Activated CD4-positive, alpha-beta T cell treated with anti-CD3 and anti-CD28 coated beads, Interleukin-2, amount 10 ng/mL, durations not matched to agents 24 days and 14 days (primary cell): ENCODE measurements around the gene PUS3. TPM values are rescaled to one million over a fixed set of nuclear protein-coding genes. Genes with fewer than 3 reads are reported as not detected.
"Not testable (repeated sequence)": the region's sequence is repeated elsewhere in the genome, so short reads cannot be mapped to it uniquely, and the experiment has no call there.

Source experiments
- DNase-seq: peaks from one replicate; pipeline ENCODE4 v3.0.0; 2022
- H3K27ac Mint-ChIP-seq: one replicate; pipeline ENCODE4 v1.8.0; 2022; ENCODE audit warnings: mild to moderate bottlenecking, mixed read lengths
- H3K27me3 Mint-ChIP-seq: one replicate; pipeline ENCODE4 v1.8.0; 2022; ENCODE audit warnings: mixed read lengths
- H3K36me3 Mint-ChIP-seq: one replicate; pipeline ENCODE4 v1.8.0; 2022; ENCODE audit warnings: low read depth, mild to moderate bottlenecking, mixed read lengths
- H3K4me1 Mint-ChIP-seq: one replicate; pipeline ENCODE4 v1.8.0; 2021; ENCODE audit warnings: mixed read lengths
- H3K4me3 Mint-ChIP-seq: one replicate; pipeline ENCODE4 v1.8.0; 2022; ENCODE audit warnings: mild to moderate bottlenecking, moderate library complexity, mixed read lengths
- H3K9me3 Mint-ChIP-seq: one replicate; pipeline ENCODE4 v1.8.0; 2021; ENCODE audit warnings: mixed read lengths
- intact Hi-C: fragments of 100-400 bp; cut with micrococcal nuclease; formaldehyde crosslinking; loops from one replicate; pipeline ENCODE4 v1.15.1; 2023
- total RNA-seq: library from RNA; stranded (reverse); gene quantifications from 2 replicates; pipeline ENCODE4 v1.2.3, GENCODE V29; 2022

Gene PUS3
- total RNA-seq, 1 donor from 2014 or later = 18.0 TPM

DNA sequence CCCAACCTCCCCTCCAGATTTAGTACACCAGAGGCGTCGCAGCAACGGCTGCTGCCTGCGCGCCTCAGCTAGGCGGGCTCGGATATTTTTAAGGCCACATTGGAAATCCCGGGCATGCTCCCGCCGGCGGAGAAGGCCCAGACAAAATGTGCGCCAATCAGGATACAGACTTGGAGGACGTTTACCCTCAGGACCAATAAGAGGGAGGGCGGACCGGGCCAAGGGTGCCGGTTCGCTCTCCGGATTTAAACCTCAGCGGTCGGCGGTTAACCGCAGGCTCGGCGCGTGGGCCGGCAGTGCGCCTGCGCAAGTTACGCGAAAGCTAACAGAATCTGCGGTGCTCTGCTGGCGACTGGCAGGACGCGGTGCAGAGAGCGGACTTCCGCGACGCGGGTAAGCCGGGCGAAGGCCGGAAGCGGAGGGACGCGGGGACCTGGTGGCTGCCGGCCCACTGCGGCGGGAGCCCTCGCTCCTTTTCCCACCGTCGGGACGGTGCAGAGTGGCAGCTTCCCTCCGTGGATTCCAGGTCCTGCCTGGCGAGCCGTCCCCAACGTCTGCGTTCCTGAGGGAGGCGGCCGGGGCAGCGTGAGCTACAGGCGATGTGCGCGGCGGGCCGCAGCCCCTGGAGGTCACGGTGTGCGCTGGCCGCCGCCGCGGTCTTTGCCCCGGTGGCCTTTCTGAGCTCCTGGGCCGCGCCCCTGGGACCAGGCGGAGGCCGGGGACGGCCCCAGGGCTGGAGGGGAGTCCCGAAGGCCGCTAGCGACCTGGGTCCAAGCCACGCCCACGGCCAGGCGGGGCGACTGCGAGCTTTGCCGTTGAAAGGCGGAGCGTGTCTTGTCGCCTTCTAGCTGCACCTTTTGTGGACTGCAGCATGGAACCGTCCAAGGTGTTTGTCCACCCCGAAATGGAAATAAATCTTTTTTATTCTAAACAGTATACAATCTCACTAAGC is 15.4 kb downstream of the PUS3 start, which contains the start of gene HYLS1:
TSS of gene HYLS1 (plus strand) at position 296 of the 952 bp plus-strand sequence. CDS start 11,701 bp downstream, outside the sequence.
- intact Hi-C loops = loop anchor here (1.0 to 10.0 kb wide), 9 partner anchors 16 to 933 kb away; partner anchors contain the start of genes CCDC15, EI24, FAM118B and FOXRED1

GRCh38 chr11:125886997-125887372 is 16.0 kb downstream of the PUS3 start:
- Mint-ChIP-seq H3K4me1 (peaks cover 32% of the 10 kb centered on the region), H3K9me3 (no peaks in the 10 kb centered on the region), H3K4me3 (peak overlapping the region; percentile 89), H3K27me3 (peaks cover 4% of the 10 kb centered on the region), H3K36me3 (peaks cover 6% of the 10 kb centered on the region), H3K27ac (peak overlapping the region; percentile 97)
- DNase-seq = peak; percentile 87
- intact Hi-C loops = loop anchor here (1.0 to 10.0 kb wide), 8 partner anchors 16 to 932 kb away; partner anchors contain the start of genes CCDC15, EI24, FAM118B and PUS3

More for the DNA sequence above, 15.4 kb downstream of the PUS3 start, which contains the start of gene HYLS1:
- Mint-ChIP-seq H3K4me3 (peak within 1 kb of the TSS; percentile 89), H3K36me3 (peaks cover 9% of the 10 kb centered on the region), H3K4me1 (peaks cover 34% of the 10 kb centered on the region), H3K27ac (peak within 1 kb of the TSS; percentile 97), H3K27me3 (peaks cover 4% of the 10 kb centered on the region), H3K9me3 (no peaks in the 10 kb centered on the region)
- DNase-seq = peak; percentile 100

DNA sequence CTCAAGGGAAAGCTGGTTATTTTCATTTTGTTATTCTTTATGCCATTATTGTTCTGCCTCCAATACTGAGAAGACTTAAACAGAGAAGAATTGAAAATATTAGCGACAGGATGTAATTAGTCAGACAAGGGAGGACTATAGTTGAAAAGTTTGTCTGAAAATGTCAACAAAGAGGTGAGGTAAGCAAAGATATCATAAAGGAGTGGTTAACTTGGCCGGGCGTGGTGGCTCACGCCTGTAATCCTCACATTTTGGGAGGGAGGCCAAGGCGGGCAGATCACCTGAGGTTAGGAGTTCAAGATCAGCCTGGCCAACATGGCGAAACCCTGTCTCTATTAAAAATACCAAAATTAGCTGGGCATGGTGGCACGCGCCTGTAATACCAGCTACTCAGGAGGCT is 19.6 kb downstream of the PUS3 start:
- no peak overlapping the region for H3K27ac Mint-ChIP-seq
- no peaks in the 10 kb centered on the region for H3K9me3 Mint-ChIP-seq
- peaks cover 19% of the 10 kb centered on the region for H3K4me1 Mint-ChIP-seq
- H3K4me3 Mint-ChIP-seq = no peak overlapping the region
- no peak for DNase-seq
- H3K36me3 Mint-ChIP-seq = peaks cover 3% of the 10 kb centered on the region
- intact Hi-C loops = loop anchor here (10.0 kb wide), 1 partner anchor 929 kb away; the partner anchor contains the start of gene CCDC15
- H3K27me3 Mint-ChIP-seq = peaks cover 27% of the 10 kb centered on the region

DNA sequence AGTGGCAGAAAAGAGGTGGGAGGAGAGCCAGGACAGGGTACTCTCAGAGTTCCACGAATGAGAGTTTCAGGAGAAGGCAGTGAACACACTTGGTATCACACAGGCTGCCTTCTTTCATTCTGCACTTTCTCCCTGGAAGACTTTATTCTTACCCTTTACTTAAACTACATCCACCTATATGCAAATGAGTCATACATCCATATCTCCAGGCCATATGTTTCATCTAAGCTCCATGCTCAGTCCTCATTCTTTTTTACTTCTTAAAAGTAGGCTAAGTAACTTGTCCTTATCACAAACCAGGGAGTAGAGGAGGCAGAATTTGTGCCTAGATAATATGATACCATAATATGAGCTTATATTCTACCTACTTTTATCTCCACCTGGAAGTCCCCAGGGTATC is 21.7 kb downstream of the PUS3 start:
- Mint-ChIP-seq H3K27ac (no peak overlapping the region), H3K4me3 (no peak overlapping the region), H3K9me3 (no peaks in the 10 kb centered on the region), H3K4me1 (peaks cover 4% of the 10 kb centered on the region), H3K36me3 (no peaks in the 10 kb centered on the region), H3K27me3 (peaks cover 27% of the 10 kb centered on the region)
- DNase-seq = no peak
- intact Hi-C loops = loop anchor here (10.0 kb wide), 1 partner anchor 926 kb away; the partner anchor contains the start of gene CCDC15

DNA sequence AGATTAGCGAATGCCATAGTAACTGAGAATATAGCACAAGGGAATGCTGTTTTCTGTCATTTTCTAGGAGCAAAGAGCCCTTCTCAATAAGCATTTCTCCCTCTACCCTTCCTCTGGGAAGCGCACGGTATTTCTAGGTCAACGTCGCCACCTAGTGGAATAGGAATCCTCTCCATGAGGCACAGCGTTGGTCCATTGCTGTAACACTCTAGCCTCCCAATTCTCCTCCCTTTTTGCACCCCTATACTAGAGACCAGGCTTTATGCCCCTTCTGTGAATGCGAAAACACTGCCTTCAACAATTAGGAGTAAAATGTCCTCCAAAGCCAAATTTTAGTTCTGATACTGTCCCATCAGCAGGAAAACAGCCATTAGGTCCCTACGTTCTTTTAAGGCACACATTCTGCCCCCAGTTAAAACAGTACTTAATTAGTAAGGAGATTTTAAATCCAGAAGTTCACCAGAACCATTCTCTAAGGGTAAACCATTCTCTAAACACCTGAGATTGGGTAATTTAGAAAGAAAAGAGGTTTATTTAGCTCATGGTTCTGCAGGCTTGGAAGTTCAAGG is 28.4 kb downstream of the PUS3 start:
- intact Hi-C loops = loop anchor here (2.0 to 5.0 kb wide), 3 partner anchors 152 to 452 kb away; no protein-coding TSS in a partner anchor
- no peaks in the 10 kb centered on the region for H3K4me1 Mint-ChIP-seq
- no peak overlapping the region for H3K4me3 Mint-ChIP-seq
- H3K36me3 Mint-ChIP-seq = no peaks in the 10 kb centered on the region
- DNase-seq = peak; percentile 85
- H3K27ac Mint-ChIP-seq = no peak overlapping the region
- no peaks in the 10 kb centered on the region for H3K9me3 Mint-ChIP-seq
- H3K27me3 Mint-ChIP-seq = peaks cover 26% of the 10 kb centered on the region

DNA sequence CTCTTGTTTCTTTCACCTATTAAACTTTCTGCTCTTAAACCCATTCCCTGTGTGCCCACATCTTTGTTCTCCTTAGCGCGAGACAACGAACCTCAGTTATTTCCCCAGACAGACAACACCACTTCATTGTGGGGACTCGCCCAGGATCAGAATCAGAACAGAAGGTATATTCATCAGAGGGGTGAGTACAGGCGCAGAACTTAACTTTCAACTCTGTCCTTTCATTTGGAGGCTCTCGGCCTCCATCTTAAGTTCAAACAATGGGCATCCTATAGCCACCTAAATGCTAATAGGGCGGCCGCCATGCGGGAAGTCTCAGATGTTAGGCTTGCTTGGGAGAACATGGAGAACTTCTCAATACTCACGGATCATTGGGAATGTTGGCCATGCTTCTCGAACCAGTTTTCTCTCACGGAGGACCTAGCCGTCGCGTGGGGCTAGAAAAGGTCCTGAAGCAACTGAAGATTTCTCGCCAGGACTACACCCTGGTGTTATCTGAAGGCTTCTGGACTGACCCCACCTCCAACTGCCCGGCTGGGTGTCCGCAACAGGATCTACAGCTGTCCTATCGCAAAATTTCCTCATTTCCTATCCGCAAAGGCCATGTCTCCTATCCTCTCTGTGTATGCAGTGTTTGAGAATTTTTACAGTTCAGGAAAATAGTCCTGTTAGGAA is 29.0 kb downstream of the PUS3 start:
- H3K36me3 Mint-ChIP-seq = no peaks in the 10 kb centered on the region
- no peaks in the 10 kb centered on the region for H3K9me3 Mint-ChIP-seq
- DNase-seq = no peak
- H3K27ac Mint-ChIP-seq = no peak overlapping the region
- no peak overlapping the region for H3K4me3 Mint-ChIP-seq
- intact Hi-C loops = loop anchor here (2.0 to 5.0 kb wide), 3 partner anchors 152 to 452 kb away; no protein-coding TSS in a partner anchor
- no peaks in the 10 kb centered on the region for H3K4me1 Mint-ChIP-seq
- H3K27me3 Mint-ChIP-seq = peaks cover 27% of the 10 kb centered on the region

GRCh38 chr11:125872138-125872491 is 30.9 kb downstream of the PUS3 start:
- no peak overlapping the region for H3K27ac Mint-ChIP-seq
- intact Hi-C loops = loop anchor here (5.0 kb wide), 2 partner anchors 150 to 450 kb away; no protein-coding TSS in a partner anchor
- H3K36me3 Mint-ChIP-seq = no peaks in the 10 kb centered on the region
- H3K27me3 Mint-ChIP-seq = peaks cover 21% of the 10 kb centered on the region
- H3K4me1 Mint-ChIP-seq = no peaks in the 10 kb centered on the region
- DNase-seq = no peak
- H3K9me3 Mint-ChIP-seq = no peaks in the 10 kb centered on the region
- no peak overlapping the region for H3K4me3 Mint-ChIP-seq

- Mint-ChIP-seq H3K4me3 (no peak overlapping the region), H3K9me3 (no peaks in the 10 kb centered on the region), H3K27me3 (peaks cover 21% of the 10 kb centered on the region), H3K36me3 (no peaks in the 10 kb centered on the region), H3K4me1 (no peaks in the 10 kb centered on the region), H3K27ac (no peak overlapping the region)
- intact Hi-C loops = loop anchor here (5.0 kb wide), 2 partner anchors 149 to 449 kb away; no protein-coding TSS in a partner anchor
- DNase-seq = peak; percentile 78
Measured at GRCh38 chr11:125871391-125872137, 31.4 kb downstream of the PUS3 start.

DNA sequence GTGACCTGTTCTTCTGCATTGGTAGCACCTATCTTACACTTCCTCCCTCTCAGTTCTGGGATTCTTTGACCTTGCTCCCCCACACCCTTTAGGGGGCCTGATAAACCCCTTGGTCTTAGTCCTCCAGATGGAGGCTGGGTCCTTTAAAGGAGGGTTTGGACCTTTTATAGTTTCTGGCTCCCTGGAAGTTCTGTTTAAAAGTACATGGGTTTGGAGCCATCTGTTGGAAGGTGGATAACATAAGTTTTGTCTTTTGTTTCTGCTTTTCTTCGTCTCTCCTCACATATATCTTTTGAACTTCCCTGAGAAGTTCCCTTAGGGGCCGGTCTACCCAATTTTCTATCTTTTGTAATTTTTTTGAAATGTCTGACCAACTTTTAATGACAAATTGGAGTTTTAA is 33.5 kb downstream of the PUS3 start:
- H3K9me3 Mint-ChIP-seq = peaks cover 3% of the 10 kb centered on the region
- intact Hi-C loops = no loop called here
- H3K4me3 Mint-ChIP-seq = no peak overlapping the region
- H3K36me3 Mint-ChIP-seq = no peaks in the 10 kb centered on the region
- no peak overlapping the region for H3K27ac Mint-ChIP-seq
- H3K4me1 Mint-ChIP-seq = no peaks in the 10 kb centered on the region
- DNase-seq = no peak
- H3K27me3 Mint-ChIP-seq = peaks cover 12% of the 10 kb centered on the region

DNA sequence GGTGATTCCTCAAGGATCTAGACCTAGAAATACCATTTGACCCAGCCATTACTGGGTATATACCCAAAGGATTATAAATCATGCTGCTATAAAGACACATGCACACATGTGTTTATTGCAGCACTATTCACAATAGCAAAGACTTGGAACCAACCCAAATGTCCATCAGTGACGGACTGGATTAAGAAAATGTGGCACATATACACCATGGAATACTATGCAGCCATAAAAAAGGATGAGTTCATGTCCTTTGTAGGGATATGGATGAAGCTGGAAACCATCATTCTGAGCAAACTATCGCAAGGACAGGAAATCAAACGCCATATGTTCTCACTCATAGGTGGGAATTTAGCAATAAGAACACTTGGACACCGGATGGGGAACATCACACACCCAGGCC is 37.7 kb downstream of the PUS3 start:
- DNase-seq, H3K27ac Mint-ChIP-seq, intact Hi-C loops, H3K27me3 Mint-ChIP-seq, H3K36me3 Mint-ChIP-seq, H3K4me1 Mint-ChIP-seq, H3K9me3 Mint-ChIP-seq, H3K4me3 Mint-ChIP-seq: not testable (repeated sequence)

GRCh38 chr11:125862786-125863185 is 40.2 kb downstream of the PUS3 start:
- H3K36me3 Mint-ChIP-seq, H3K27ac Mint-ChIP-seq, H3K4me3 Mint-ChIP-seq, H3K9me3 Mint-ChIP-seq, DNase-seq, H3K27me3 Mint-ChIP-seq, intact Hi-C loops, H3K4me1 Mint-ChIP-seq: not testable (repeated sequence)

DNA sequence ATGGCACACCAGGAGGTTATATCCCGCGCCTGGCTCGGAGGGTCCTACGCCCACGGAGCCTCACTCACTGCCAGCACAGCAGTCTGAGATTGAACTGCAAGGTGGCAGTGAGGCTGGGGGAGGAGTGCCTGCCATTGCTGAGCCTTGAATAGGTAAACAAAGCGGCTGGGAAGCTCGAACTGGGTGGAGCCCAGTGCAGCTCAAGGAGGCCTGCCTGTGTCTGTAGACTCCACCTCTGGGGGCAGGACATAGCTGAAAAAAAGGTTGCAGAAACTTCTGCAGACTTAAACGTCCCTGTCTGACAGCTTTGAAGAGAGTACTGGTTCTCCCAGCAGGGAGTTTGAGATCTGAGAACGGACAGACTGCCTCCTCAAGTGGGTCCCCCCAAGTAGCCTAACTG is 45.3 kb downstream of the PUS3 start:
- DNase-seq, H3K36me3 Mint-ChIP-seq, H3K4me3 Mint-ChIP-seq, H3K27me3 Mint-ChIP-seq, intact Hi-C loops, H3K27ac Mint-ChIP-seq, H3K9me3 Mint-ChIP-seq, H3K4me1 Mint-ChIP-seq: not testable (repeated sequence)

GRCh38 chr11:125846188-125846587 is 56.8 kb downstream of the PUS3 start:
- Mint-ChIP-seq H3K27me3 (no peaks in the 10 kb centered on the region), H3K9me3 (peaks cover 14% of the 10 kb centered on the region), H3K4me3 (no peak overlapping the region), H3K36me3 (peaks cover 2% of the 10 kb centered on the region), H3K27ac (no peak overlapping the region), H3K4me1 (no peaks in the 10 kb centered on the region)
- no peak for DNase-seq
- intact Hi-C loops = no loop called here
